ENCODE data around the gene OPCML.

Gene OPCML

DNA sequence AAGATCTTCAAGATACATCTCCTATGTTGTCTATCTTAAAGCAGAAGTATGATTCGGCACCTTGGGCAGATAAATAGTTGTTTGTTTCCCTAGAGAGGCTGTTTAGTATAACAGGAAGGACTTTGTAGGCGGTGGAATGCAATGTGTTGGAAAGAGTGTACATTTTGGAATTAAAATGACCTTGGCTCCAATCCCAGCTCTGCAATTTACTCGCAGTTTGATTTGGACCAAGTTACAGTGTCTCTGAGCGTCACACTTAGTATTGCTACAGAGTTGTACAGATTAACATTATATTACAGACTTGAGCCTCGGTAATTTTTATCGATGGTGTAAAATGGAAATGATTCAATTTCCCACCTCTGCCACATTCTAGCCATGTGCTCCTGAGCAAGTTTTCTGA lies 265.3 kb downstream of the OPCML start:
- H3K4me3 ChIP-seq (ENCODE audit: control insufficient read depth, low read depth, low read length): no peak overlapping the region
- TF ChIP-seq CTCF (IDR thresholded peaks at IDR 0.05; ENCODE audit: control insufficient read depth, insufficient read depth, low read depth, low read length, missing control alignments): no peak
- DNase-seq (ENCODE audit: low read depth): no peak

- TF ChIP-seq CTCF (IDR thresholded peaks at IDR 0.05; ENCODE audit: control insufficient read depth, insufficient read depth, low read depth, low read length, missing control alignments): no peak
- no peak overlapping the region for H3K4me3 ChIP-seq (ENCODE audit: control insufficient read depth, low read depth, low read length)
- DNase-seq (ENCODE audit: low read depth): no peak
Measured at GRCh38 chr11:133265530-133266035, 266.7 kb downstream of the OPCML start.

DNA sequence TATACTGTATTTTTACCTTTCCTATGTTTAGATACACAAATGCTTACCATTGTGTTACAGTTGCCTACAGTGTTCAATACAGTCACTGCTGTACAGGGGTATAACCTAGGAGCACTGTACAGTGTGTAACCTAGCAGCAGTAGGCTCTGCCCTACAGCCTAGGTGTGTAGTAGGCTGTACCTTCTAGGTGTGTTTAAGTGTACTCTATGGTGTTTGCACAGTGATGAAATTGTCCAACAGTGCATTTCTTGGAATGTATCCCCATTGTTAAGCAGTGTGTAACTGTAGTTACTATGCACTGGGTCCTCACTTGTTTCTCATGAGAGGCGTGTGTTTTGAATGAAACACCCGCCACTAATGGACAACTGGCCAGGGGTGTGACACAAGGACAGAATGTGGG lies 269.0 kb downstream of the OPCML start:
- no peak for TF ChIP-seq CTCF (IDR thresholded peaks at IDR 0.05; ENCODE audit: control insufficient read depth, insufficient read depth, low read depth, low read length, missing control alignments)

GRCh38 chr11:133258751-133259150 lies 273.6 kb downstream of the OPCML start:
- no peak for TF ChIP-seq CTCF (IDR thresholded peaks at IDR 0.05; ENCODE audit: control insufficient read depth, insufficient read depth, low read depth, low read length, missing control alignments)
- no peak for DNase-seq (ENCODE audit: low read depth)
- no peak overlapping the region for H3K4me3 ChIP-seq (ENCODE audit: control insufficient read depth, low read depth, low read length)

More for the DNA sequence above, 269.0 kb downstream of the OPCML start:
- no peak for DNase-seq (ENCODE audit: low read depth)
- H3K4me3 ChIP-seq (ENCODE audit: control insufficient read depth, low read depth, low read length): no peak overlapping the region

GRCh38 chr11:133254601-133255000 lies 277.7 kb downstream of the OPCML start:
- no peak for TF ChIP-seq CTCF (IDR thresholded peaks at IDR 0.05; ENCODE audit: control insufficient read depth, insufficient read depth, low read depth, low read length, missing control alignments)
- no peak for DNase-seq (ENCODE audit: low read depth)
- H3K4me3 ChIP-seq (ENCODE audit: control insufficient read depth, low read depth, low read length): no peak overlapping the region

- no peak for TF ChIP-seq CTCF (IDR thresholded peaks at IDR 0.05; ENCODE audit: control insufficient read depth, insufficient read depth, low read depth, low read length, missing control alignments)
- DNase-seq (ENCODE audit: low read depth): no peak
- no peak overlapping the region for H3K4me3 ChIP-seq (ENCODE audit: control insufficient read depth, low read depth, low read length)
Measured at GRCh38 chr11:133253570-133253969, 278.7 kb downstream of the OPCML start.

DNA sequence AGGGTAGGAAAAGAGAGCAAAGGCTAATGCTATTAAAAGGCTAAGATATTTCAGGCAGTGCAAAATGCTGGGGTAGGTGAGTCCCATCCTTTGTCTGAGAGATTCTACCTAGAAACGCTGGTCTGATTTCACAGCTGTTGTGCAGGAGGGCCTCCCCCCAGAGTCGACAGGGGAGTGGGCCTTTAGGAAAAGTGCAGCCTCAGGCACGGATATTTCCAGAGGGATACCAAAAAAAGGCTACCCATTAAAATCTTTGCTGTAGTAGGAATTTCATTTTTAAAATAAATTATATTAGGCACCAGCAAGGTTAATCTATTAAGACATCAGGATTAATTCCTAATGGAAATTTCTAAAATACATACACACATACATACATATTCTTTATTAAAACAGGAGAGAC lies 280.5 kb downstream of the OPCML start:
- no peak for TF ChIP-seq CTCF (IDR thresholded peaks at IDR 0.05; ENCODE audit: control insufficient read depth, insufficient read depth, low read depth, low read length, missing control alignments)
- H3K4me3 ChIP-seq (ENCODE audit: control insufficient read depth, low read depth, low read length): no peak overlapping the region
- DNase-seq (ENCODE audit: low read depth): no peak

Measured in AG09309 (cell line).